Ishikawa (cell line): Measurements from ENCODE around the gene ENDOG.

ENCODE experiments used
- CEBPB ChIP-seq: IDR thresholded peaks from 2 replicates; pipeline ENCODE4 v1.6.1; 2012
- EGR1 ChIP-seq: IDR thresholded peaks from 2 replicates; pipeline ENCODE4 v1.6.1; 2012
- EP300 ChIP-seq: IDR thresholded peaks from 2 replicates; pipeline ENCODE4 v1.6.1; 2012; ENCODE audit warnings: borderline replicate concordance
- FOXM1 ChIP-seq: IDR thresholded peaks from 2 replicates; pipeline ENCODE4 v1.6.1; 2012; ENCODE audit warnings: low read depth, borderline replicate concordance
- MAX ChIP-seq: IDR thresholded peaks from 2 replicates; pipeline ENCODE4 v1.6.1; 2012
- NFIC ChIP-seq: IDR thresholded peaks from 2 replicates; pipeline ENCODE4 v1.6.1; 2012
- RAD21 ChIP-seq: IDR thresholded peaks from 2 replicates; pipeline ENCODE4 v1.6.1; 2012; ENCODE audit warnings: low read depth
- REST ChIP-seq: IDR thresholded peaks from 2 replicates; pipeline ENCODE4 v1.6.1; 2012; ENCODE audit warnings: low read depth, mild to moderate bottlenecking
- TAF1 ChIP-seq: IDR thresholded peaks from 2 replicates; pipeline ENCODE4 v1.6.1; 2012; ENCODE audit warnings: low read depth, mild to moderate bottlenecking
- TCF12 ChIP-seq: IDR thresholded peaks from 2 replicates; pipeline ENCODE4 v1.6.1; 2012; ENCODE audit warnings: low read depth
- TEAD4 ChIP-seq: IDR thresholded peaks from 2 replicates; pipeline ENCODE4 v1.6.1; 2012
- USF1 ChIP-seq: IDR thresholded peaks from 2 replicates; pipeline ENCODE4 v1.6.1; 2012
- YY1 ChIP-seq: IDR thresholded peaks from 2 replicates; pipeline ENCODE4 v1.6.1; 2012; ENCODE audit warnings: low read depth
- ZBTB7A ChIP-seq: IDR thresholded peaks from 2 replicates; pipeline ENCODE4 v1.6.1; 2012; ENCODE audit warnings: low read depth

GRCh38 chr9:128829477-128830251, 11.4 kb downstream of the ENDOG start, which contains the start of gene SPOUT1:
- peak; percentile 52; the same call in 1 of the 2 replicates for TF ChIP-seq TCF12
- 0 out of 2 replicates have a peak, but pooled peaks have one; percentile 13 for TF ChIP-seq EP300
- TF ChIP-seq MAX, result peak; percentile 90
- no peak for TF ChIP-seq NFIC
- no peak for TF ChIP-seq REST
- TF ChIP-seq RAD21, result no peak
- TF ChIP-seq TAF1, result peak; percentile 92
- TF ChIP-seq ZBTB7A, result no peak
- 0 out of 2 replicates have a peak, but pooled peaks have one; percentile 24 for TF ChIP-seq EGR1
- peak; percentile 96 for TF ChIP-seq YY1
- no peak for TF ChIP-seq CEBPB
- no peak for TF ChIP-seq USF1
- TF ChIP-seq TEAD4, result no peak
- no peak for TF ChIP-seq FOXM1
